OCI-LY1 (cell line): ENCODE measurements around the gene SERTAD2.

Experiments used
- H2AFZ ChIP-seq: fragments of 200-600 bp; sonication (generic), shearing (Covaris generic); 2 replicates; pipeline ENCODE4 v1.6.0; 2014; ENCODE audit warnings: antibody characterized with exemption, mild to moderate bottlenecking, low read length
- H3F3A ChIP-seq: fragments of 200-600 bp; sonication (generic), shearing (Covaris generic); 2 replicates; pipeline ENCODE4 v1.6.0; 2014; ENCODE audit warnings: mild to moderate bottlenecking, antibody characterized with exemption, low read length, moderate library complexity; ENCODE audit not compliant: insufficient read depth
- H3K27ac ChIP-seq: fragments of 200-600 bp; sonication (generic); 2 replicates; pipeline ENCODE4 v1.5.1; 2014; ENCODE audit warnings: low read length, mixed run types, mild to moderate bottlenecking, low read depth; ENCODE audit not compliant: poor library complexity, severe bottlenecking
- H3K27me3 ChIP-seq: fragments of 200-600 bp; sonication (generic); 2 replicates; pipeline ENCODE4 v1.6.0; 2014; ENCODE audit warnings: antibody characterized with exemption, mild to moderate bottlenecking, low read length, moderate library complexity; ENCODE audit not compliant: insufficient read depth
- H3K36me3 ChIP-seq: fragments of 200-600 bp; sonication (generic); 2 replicates; pipeline ENCODE4 v1.6.1; 2014; ENCODE audit warnings: mild to moderate bottlenecking, antibody characterized with exemption, low read length, moderate library complexity, mixed read lengths; ENCODE audit not compliant: insufficient read depth
- H3K4me1 ChIP-seq: fragments of 200-600 bp; sonication (generic); 2 replicates; pipeline ENCODE4 v1.5.1; 2014; ENCODE audit warnings: mild to moderate bottlenecking, low read length, moderate library complexity; ENCODE audit not compliant: insufficient read depth, severe bottlenecking
- H3K4me2 ChIP-seq: fragments of 200-600 bp; sonication (generic), shearing (Covaris generic); 2 replicates; pipeline ENCODE4 v1.6.1; 2014; ENCODE audit warnings: low read length
- H3K4me3 ChIP-seq: fragments of 200-600 bp; sonication (generic); 2 replicates; pipeline ENCODE4 v1.5.1; 2014; ENCODE audit warnings: low read length, low read depth, mild to moderate bottlenecking, mixed read lengths; ENCODE audit not compliant: poor library complexity, severe bottlenecking
- H3K79me2 ChIP-seq: fragments of 200-600 bp; shearing (Covaris generic); 2 replicates; pipeline ENCODE4 v1.6.1; 2016; ENCODE audit warnings: mixed run types, low read length, mixed read lengths; ENCODE audit not compliant: insufficient read depth
- H3K9ac ChIP-seq: fragments of 200-600 bp; sonication (generic), shearing (Covaris generic); 2 replicates; pipeline ENCODE4 v1.6.1; 2014; ENCODE audit warnings: mild to moderate bottlenecking, low read length, mixed read lengths
- H3K9me2 ChIP-seq: fragments of 200-600 bp; sonication (generic), shearing (Covaris generic); 2 replicates; pipeline ENCODE4 v1.6.1; 2014; ENCODE audit warnings: low read depth, mild to moderate bottlenecking, low read length, mixed read lengths
- H3K9me3 ChIP-seq: fragments of 200-600 bp; shearing (Covaris generic); 2 replicates; pipeline ENCODE4 v1.6.1; 2014; ENCODE audit warnings: low read length, mixed read lengths
- H4K20me1 ChIP-seq: fragments of 200-600 bp; sonication (generic), shearing (Covaris generic); 2 replicates; pipeline ENCODE4 v1.6.0; 2016; ENCODE audit warnings: mild to moderate bottlenecking, low read length; ENCODE audit not compliant: insufficient read depth
- EZH2 ChIP-seq: fragments of 200-600 bp; sonication (generic), shearing (Covaris generic); IDR thresholded peaks from 2 replicates; pipeline ENCODE4 v1.8.0; 2017; ENCODE audit warnings: borderline replicate concordance, mixed run types, mild to moderate bottlenecking, antibody characterized with exemption, low read length, moderate library complexity, mixed read lengths
- TF ChIP-seq, protein P1 (sequence below): fragments of 200-600 bp; sonication (generic), shearing (Covaris generic); IDR thresholded peaks from 2 replicates; pipeline ENCODE4 v1.5.1; 2017; ENCODE audit warnings: mild to moderate bottlenecking, antibody characterized with exemption, low read length, moderate library complexity, mixed read lengths

The SERTAD2 gene

DNA sequence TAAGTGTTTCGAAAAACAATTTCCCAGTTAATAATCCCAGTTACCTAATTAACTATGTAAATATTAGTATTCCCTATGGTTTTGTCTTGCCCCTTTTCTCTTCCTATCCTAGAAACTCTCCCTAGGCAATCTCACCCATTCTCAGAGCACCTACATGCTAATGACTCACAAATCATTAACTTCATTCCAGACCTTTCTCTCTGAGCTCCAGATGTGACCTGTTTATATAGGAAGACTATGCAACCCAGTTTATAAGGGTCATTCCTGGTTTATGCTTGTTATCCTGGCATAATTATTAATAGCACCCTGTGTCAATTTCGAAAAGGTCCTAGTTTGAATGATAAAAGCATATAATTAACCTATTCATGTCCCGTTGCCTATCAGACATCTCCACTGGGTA lies 14.8 kb upstream of the SERTAD2 start:
- Histone ChIP-seq H3K36me3 (no peaks in the 10 kb centered on the region), H3K9me2 (no peaks in the 10 kb centered on the region), H3K27ac (peak overlapping the region; percentile 99), H3K9ac (no peak overlapping the region; the same call in 1 of the 2 replicates), H3F3A (no peaks in the 10 kb centered on the region), H4K20me1 (no peaks in the 10 kb centered on the region), H3K79me2 (no peaks in the 10 kb centered on the region), H2AFZ (no peak overlapping the region), H3K27me3 (no peaks in the 10 kb centered on the region), H3K4me1 (peaks cover 89% of the 10 kb centered on the region), H3K9me3 (no peaks in the 10 kb centered on the region), H3K4me2 (peak overlapping the region; percentile 58; the same call in 1 of the 2 replicates), H3K4me3 (no peak overlapping the region)
- TF ChIP-seq EZH2 = no peak
- TF ChIP-seq, protein P1, sequence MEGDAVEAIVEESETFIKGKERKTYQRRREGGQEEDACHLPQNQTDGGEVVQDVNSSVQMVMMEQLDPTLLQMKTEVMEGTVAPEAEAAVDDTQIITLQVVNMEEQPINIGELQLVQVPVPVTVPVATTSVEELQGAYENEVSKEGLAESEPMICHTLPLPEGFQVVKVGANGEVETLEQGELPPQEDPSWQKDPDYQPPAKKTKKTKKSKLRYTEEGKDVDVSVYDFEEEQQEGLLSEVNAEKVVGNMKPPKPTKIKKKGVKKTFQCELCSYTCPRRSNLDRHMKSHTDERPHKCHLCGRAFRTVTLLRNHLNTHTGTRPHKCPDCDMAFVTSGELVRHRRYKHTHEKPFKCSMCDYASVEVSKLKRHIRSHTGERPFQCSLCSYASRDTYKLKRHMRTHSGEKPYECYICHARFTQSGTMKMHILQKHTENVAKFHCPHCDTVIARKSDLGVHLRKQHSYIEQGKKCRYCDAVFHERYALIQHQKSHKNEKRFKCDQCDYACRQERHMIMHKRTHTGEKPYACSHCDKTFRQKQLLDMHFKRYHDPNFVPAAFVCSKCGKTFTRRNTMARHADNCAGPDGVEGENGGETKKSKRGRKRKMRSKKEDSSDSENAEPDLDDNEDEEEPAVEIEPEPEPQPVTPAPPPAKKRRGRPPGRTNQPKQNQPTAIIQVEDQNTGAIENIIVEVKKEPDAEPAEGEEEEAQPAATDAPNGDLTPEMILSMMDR = no peak

DNA sequence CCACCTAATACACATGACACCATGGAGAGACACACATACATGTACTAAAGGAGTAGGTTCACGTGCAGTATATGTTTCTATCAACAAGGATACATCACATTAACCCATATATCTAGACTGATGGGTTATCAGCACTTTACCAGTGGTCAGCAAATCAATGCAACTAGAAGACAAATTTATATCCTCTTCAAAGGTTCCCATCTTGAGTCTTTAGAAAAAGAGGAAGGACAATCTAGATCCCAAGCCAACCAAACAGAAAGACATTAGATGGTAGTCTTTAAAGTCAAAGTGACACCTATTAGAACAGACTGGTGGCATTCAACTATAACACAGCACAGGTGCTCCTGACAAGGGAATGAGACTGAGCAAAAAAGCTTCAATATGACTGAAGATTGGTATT lies 13.8 kb upstream of the SERTAD2 start:
- Histone ChIP-seq H3K27ac (peak overlapping the region; percentile 99), H2AFZ (no peak overlapping the region), H3K36me3 (no peaks in the 10 kb centered on the region), H3K4me1 (peaks cover 89% of the 10 kb centered on the region), H3K9ac (peak overlapping the region; percentile 54), H3K79me2 (no peaks in the 10 kb centered on the region), H3K4me2 (peak overlapping the region; percentile 58), H3K9me2 (no peaks in the 10 kb centered on the region), H3F3A (no peaks in the 10 kb centered on the region), H3K27me3 (no peaks in the 10 kb centered on the region), H3K4me3 (peak overlapping the region; percentile 32), H4K20me1 (no peaks in the 10 kb centered on the region), H3K9me3 (no peaks in the 10 kb centered on the region)
- TF ChIP-seq, protein P1 = no peak
- no peak for TF ChIP-seq EZH2

- Histone ChIP-seq H3F3A (no peaks in the 10 kb centered on the region), H2AFZ (no peak overlapping the region), H3K4me2 (peak overlapping the region; percentile 58), H4K20me1 (no peaks in the 10 kb centered on the region), H3K36me3 (no peaks in the 10 kb centered on the region), H3K4me1 (peaks cover 89% of the 10 kb centered on the region), H3K27ac (peak overlapping the region; percentile 99), H3K4me3 (peak overlapping the region; percentile 32), H3K27me3 (no peaks in the 10 kb centered on the region), H3K9me2 (no peaks in the 10 kb centered on the region), H3K9me3 (no peaks in the 10 kb centered on the region), H3K9ac (peak overlapping the region; percentile 54), H3K79me2 (no peaks in the 10 kb centered on the region)
- no peak for TF ChIP-seq EZH2
- TF ChIP-seq, protein P1 = no peak
Observed at GRCh38 chr2:64666810-64667438, 13.2 kb upstream of the SERTAD2 start.
